ENCODE data around the gene ABLIM1.

ABLIM1 gene

GRCh38 chr10:114680543-114681117 lies 22.6 kb upstream of the ABLIM1 start:
- no peak for DNase-seq (ENCODE audit: low spot score)
- TF ChIP-seq CTCF (IDR thresholded peaks at IDR 0.05; ENCODE audit: extremely low read depth, missing control alignments) = no peak

GRCh38 chr10:114679552-114679951 lies 21.5 kb upstream of the ABLIM1 start:
- DNase-seq (ENCODE audit: low spot score) = no peak
- TF ChIP-seq CTCF (IDR thresholded peaks at IDR 0.05; ENCODE audit: extremely low read depth, missing control alignments) = no peak

- no peak for DNase-seq (ENCODE audit: low spot score)
- TF ChIP-seq CTCF (IDR thresholded peaks at IDR 0.05; ENCODE audit: extremely low read depth, missing control alignments) = no peak
Measured at GRCh38 chr10:114678820-114679219, 20.7 kb upstream of the ABLIM1 start.

- no peak for DNase-seq (ENCODE audit: low spot score)
- no peak for TF ChIP-seq CTCF (IDR thresholded peaks at IDR 0.05; ENCODE audit: extremely low read depth, missing control alignments)
Measured at GRCh38 chr10:114678336-114678735, 20.3 kb upstream of the ABLIM1 start.

- no peak for TF ChIP-seq CTCF (IDR thresholded peaks at IDR 0.05; ENCODE audit: extremely low read depth, missing control alignments)
Measured at GRCh38 chr10:114674346-114674745, 16.3 kb upstream of the ABLIM1 start.

GRCh38 chr10:114669648-114670047 lies 11.6 kb upstream of the ABLIM1 start:
- no peak for DNase-seq (ENCODE audit: low spot score)
- TF ChIP-seq CTCF (IDR thresholded peaks at IDR 0.05; ENCODE audit: extremely low read depth, missing control alignments) = no peak

More at GRCh38 chr10:114674346-114674745, 16.3 kb upstream of the ABLIM1 start:
- DNase-seq (ENCODE audit: low spot score) = no peak

GRCh38 chr10:114668375-114669080 lies 10.5 kb upstream of the ABLIM1 start:
- TF ChIP-seq CTCF (IDR thresholded peaks at IDR 0.05; ENCODE audit: extremely low read depth, missing control alignments) = no peak

More at GRCh38 chr10:114668375-114669080, 10.5 kb upstream of the ABLIM1 start:
- no peak for DNase-seq (ENCODE audit: low spot score)
